Spleen (tissue), 11 donors: ENCODE results near the gene GPRIN2. TPM values are rescaled to one million over a fixed set of nuclear protein-coding genes. Genes with fewer than 3 reads are reported as not detected.
A peak's percentile ranks its signal among the peaks of the same experiment; 100 is the strongest.

Experiments used
- DNase-seq: peaks from one replicate; pipeline ENCODE4 v3.0.0-alpha.2; 2020
- H3K27ac ChIP-seq, 8 donors: fragments of 200-600 bp; sonication (generic) in 7 of 8; 1 replicate in 4 of 8; 2 replicates in 4 of 8; pipeline versions ENCODE4 v1.5.0 to v1.8.0; 2016 to 2021; ENCODE audit warnings: inconsistent platforms in 4 of 8, mild to moderate bottlenecking in 4 of 8, moderate library complexity in 1 of 8
- H3K27me3 ChIP-seq, 7 donors: fragments of 200-600 bp; sonication (generic) in 6 of 7; replicated peaks in 1 of 7; 1 replicate in 4 of 7; 2 replicates in 3 of 7; pipeline versions ENCODE4 v1.5.0 to v1.8.0; 2016 to 2021; ENCODE audit warnings: inconsistent platforms in 3 of 7, mild to moderate bottlenecking in 1 of 7
- H3K36me3 ChIP-seq, 6 donors: fragments of 200-600 bp; sonication (generic) in 5 of 6; 1 replicate in 4 of 6; 2 replicates in 2 of 6; pipeline versions ENCODE4 v1.5.0 to v1.8.0; 2016 to 2021; ENCODE audit warnings: inconsistent platforms in 2 of 6
- H3K4me1 ChIP-seq, 6 donors: fragments of 200-600 bp; sonication (generic) in 5 of 6; 1 replicate in 3 of 6; 2 replicates in 3 of 6; pipeline versions ENCODE4 v1.5.0 to v1.8.0; 2016 to 2021; ENCODE audit warnings: inconsistent platforms in 3 of 6
- H3K4me3 ChIP-seq, 8 donors: fragments of 200-600 bp; sonication (generic) in 7 of 8; 1 replicate in 4 of 8; 2 replicates in 4 of 8; pipeline versions ENCODE4 v1.5.0 to v1.8.0; 2016 to 2021; ENCODE audit warnings: inconsistent platforms in 4 of 8, mild to moderate bottlenecking in 4 of 8, moderate library complexity in 2 of 8
- H3K9me3 ChIP-seq, 8 donors: fragments of 200-600 bp; sonication (generic) in 7 of 8; 1 replicate in 4 of 8; 2 replicates in 4 of 8; pipeline versions ENCODE4 v1.5.0 to v1.8.0; 2016 to 2021; ENCODE audit warnings: inconsistent platforms in 4 of 8
- POLR2A ChIP-seq, 3 donors: fragments of 450-650 bp; IDR thresholded peaks; one replicate each; pipeline ENCODE4 v1.5.1; 2017; ENCODE audit warnings: antibody characterized with exemption in 3 of 3, mild to moderate bottlenecking in 1 of 3
- POLR2AphosphoS5 ChIP-seq, 3 donors: sonication (generic); formaldehyde crosslinking; IDR thresholded peaks; one replicate each; pipeline ENCODE4 v1.5.1; 2017; ENCODE audit warnings: antibody characterized with exemption in 3 of 3
- WGBS, 5 donors: extraction: QIAGEN DNeasy Blood & Tissue Kit in 3 of 5; methylation state at CpG; one replicate each; pipeline versions ENCODE4 v1.1.5 to v1.1.7; 2013 to 2018; 5-methylcytosine and 5-hydroxymethylcytosine counted together
- intact Hi-C: fragments of 100-400 bp; cut with DNase I; formaldehyde crosslinking; loops from one replicate; pipeline ENCODE4 v1.15.0; 2023; ENCODE audit warnings: low total_unique reads
- polyA plus RNA-seq, 3 donors: library from polyadenylated mRNA; stranded (reverse); fragments of 200-250 nt; gene quantifications; one replicate each; pipeline ENCODE4 v1.2.1, GENCODE V29; 2013
- total RNA-seq, 7 donors: library from RNA; depleted of rRNA in 3 of 7; stranded (reverse); fragments of >200 nt in 3 of 7; fragmentation: NEBNext Ultra II Directional in 4 of 7; extraction: Animal tissue kit (Norgen Biotek cat#: 25700) in 4 of 7; gene quantifications; one replicate each; pipeline versions ENCODE4 v1.1.0 to v1.2.1, GENCODE V29; 2016 to 2021
- TF ChIP-seq, protein P1 (sequence below), 11 experiments: fragments of 200-600 bp in 7 of 11; fragments of 450-650 bp in 4 of 11; sonication (generic) in 4 of 11; IDR thresholded peaks in 8 of 11; conservative IDR thresholded peaks in 3 of 11; 1 replicate in 7 of 11; 2 replicates in 4 of 11; pipeline versions ENCODE4 v1.4.0 to v1.8.0; 2016 to 2021; ENCODE audit warnings: antibody characterized with exemption in 11 of 11, inconsistent platforms in 4 of 11, mild to moderate bottlenecking in 1 of 11
- donor health status: healthy with polysubstance abuse.
- donor health status: DM: no; HTN: no; CAD: no; lungs with moderate emphysema.
- donor health status: DM: no; HTN: no; CAD: no.
- donor health status: Bipolar disorder and iron deficiency.
- donor health status: healthy.
- donor health status: DM: no; HTN: no; CAD: no.
- donor health status: DM: yes; HTN: yes; CAD: no.

Gene GPRIN2
- total and polyA plus RNA-seq, 10 donors: not detected

- H3K36me3 ChIP-seq: no peaks in the 10 kb centered on the region
- DNase-seq: peak; percentile 75
- H3K27me3 ChIP-seq: peaks cover 6 to 43% (median 18%) of the 10 kb centered on the region in 7 donors
- no peaks in the 10 kb centered on the region for H3K9me3 ChIP-seq
- no peak overlapping the region for H3K4me3 ChIP-seq
- H3K27ac ChIP-seq: no peak overlapping the region
- 64 to 77% (median 72%) methylated on average over 8 of the region's 8 CpGs for WGBS, 5 donors
- H3K4me1 ChIP-seq: peaks cover 0 to 7% (median 5%) of the 10 kb centered on the region in 6 donors
- TF ChIP-seq, protein P1, sequence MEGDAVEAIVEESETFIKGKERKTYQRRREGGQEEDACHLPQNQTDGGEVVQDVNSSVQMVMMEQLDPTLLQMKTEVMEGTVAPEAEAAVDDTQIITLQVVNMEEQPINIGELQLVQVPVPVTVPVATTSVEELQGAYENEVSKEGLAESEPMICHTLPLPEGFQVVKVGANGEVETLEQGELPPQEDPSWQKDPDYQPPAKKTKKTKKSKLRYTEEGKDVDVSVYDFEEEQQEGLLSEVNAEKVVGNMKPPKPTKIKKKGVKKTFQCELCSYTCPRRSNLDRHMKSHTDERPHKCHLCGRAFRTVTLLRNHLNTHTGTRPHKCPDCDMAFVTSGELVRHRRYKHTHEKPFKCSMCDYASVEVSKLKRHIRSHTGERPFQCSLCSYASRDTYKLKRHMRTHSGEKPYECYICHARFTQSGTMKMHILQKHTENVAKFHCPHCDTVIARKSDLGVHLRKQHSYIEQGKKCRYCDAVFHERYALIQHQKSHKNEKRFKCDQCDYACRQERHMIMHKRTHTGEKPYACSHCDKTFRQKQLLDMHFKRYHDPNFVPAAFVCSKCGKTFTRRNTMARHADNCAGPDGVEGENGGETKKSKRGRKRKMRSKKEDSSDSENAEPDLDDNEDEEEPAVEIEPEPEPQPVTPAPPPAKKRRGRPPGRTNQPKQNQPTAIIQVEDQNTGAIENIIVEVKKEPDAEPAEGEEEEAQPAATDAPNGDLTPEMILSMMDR (IDR thresholded peaks at IDR 0.05 in 8 of 11, conservative IDR thresholded peaks at IDR 0.05 in 3 of 11): no peak
- TF ChIP-seq POLR2AphosphoS5 (IDR thresholded peaks at IDR 0.05): no peak
- TF ChIP-seq POLR2A (IDR thresholded peaks at IDR 0.05): no peak
- intact Hi-C loops: no loop called here
Measured at GRCh38 chr10:46550795-46551700, 5.4 kb downstream of the GPRIN2 start.

DNA sequence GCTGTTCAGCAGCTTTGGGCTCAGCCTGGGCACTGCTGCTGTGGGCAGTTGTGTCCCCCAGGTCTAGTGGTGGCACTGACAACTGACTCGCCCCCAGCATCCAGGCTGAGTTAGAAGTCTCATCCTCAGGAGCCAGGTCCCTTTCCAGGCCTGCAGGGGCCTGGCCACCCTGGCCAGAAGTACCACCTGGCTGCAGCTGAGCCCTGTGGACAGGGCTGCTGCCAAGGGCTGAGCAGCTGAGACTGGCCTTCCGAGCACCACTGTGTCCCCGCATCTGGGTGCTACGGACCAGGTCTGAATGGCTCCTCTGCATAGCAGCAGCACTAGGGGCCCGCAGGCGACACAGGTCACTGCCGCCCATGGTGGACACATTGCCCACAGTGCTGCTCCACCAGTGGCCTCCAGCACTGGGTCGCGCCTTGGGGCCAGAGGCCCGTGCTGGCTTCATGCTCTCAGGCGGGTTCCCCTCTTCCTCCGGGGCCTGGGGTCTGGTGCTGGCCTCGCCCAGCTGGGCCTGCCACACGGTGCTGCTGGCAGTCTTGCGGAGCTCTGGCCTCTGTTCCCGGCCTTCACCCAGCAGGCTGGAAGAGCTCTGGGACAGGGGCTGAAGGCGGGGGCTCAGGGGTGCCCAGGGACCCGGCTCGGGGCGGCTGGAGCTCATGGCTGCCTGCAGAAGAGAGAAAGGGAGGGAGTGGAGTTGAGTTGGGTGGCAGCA is 6.2 kb downstream of the GPRIN2 start:
- Histone ChIP-seq H3K9me3 (no peaks in the 10 kb centered on the region), H3K36me3 (no peaks in the 10 kb centered on the region), H3K4me1 (no peaks in the 10 kb centered on the region), H3K27me3 (peaks cover under 1 to 35% (median 10%) of the 10 kb centered on the region in 7 donors), H3K27ac (no peak overlapping the region), H3K4me3 (no peak overlapping the region)
- 83 to 89% (median 84%) methylated on average over 20 of the region's 20 CpGs for WGBS, 5 donors
- intact Hi-C loops: no loop called here
- TF ChIP-seq POLR2A (IDR thresholded peaks at IDR 0.05) (no peak), POLR2AphosphoS5 (IDR thresholded peaks at IDR 0.05) (no peak)
- TF ChIP-seq, protein P1 (IDR thresholded peaks at IDR 0.05 in 8 of 11, conservative IDR thresholded peaks at IDR 0.05 in 3 of 11): no peak
- peak; percentile 81 for DNase-seq

DNA sequence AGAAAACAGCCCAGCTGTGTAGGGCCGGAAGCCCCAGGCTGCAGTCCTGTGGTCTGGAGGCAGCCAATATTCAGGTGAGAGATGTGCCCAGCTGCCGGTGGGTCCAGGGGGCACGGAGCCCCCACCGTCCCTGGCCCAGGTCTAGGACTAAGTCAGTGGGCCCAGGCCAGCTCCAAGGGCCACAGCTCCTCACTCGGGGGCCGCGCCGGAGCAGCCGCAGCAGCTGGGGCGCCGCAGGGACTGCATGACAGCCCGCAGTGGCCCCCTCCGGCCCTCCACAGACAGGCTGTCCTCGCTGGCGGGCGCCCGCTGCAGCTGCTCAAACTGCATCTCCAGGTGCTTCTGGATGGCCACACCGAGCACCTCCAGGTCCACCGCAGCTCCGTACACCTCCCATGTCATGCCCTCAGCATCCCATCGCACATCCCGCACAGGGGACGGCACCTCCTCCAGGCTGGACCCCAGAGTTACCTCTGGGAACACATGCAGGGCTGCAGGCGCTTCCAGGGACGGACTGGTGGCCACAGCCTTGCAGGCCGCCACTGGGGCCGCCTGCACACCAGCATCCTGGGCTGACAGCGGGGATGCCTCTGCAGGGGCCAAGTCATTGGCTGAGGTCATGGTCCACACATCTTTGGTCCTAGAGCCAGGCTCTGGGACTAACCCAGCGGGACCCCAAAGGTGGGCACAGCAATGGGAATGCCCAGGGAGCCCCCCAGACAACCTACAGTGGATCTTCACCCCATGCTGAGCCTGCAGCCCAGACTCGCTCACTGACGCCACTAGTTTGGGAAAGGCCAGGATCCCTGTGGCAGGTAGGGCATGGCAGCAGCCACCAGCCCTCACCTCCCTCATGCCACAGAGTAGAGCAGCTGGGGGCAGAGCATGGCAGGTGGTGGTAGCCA is 7.0 kb downstream of the GPRIN2 start:
- H3K27ac ChIP-seq: no peak overlapping the region
- no peak overlapping the region for H3K4me3 ChIP-seq
- H3K4me1 ChIP-seq: no peaks in the 10 kb centered on the region
- intact Hi-C loops: no loop called here
- H3K36me3 ChIP-seq: no peaks in the 10 kb centered on the region
- H3K9me3 ChIP-seq: no peaks in the 10 kb centered on the region
- peaks cover 0 to 27% (median 3%) of the 10 kb centered on the region in 7 donors for H3K27me3 ChIP-seq
- no peak for TF ChIP-seq POLR2AphosphoS5 (IDR thresholded peaks at IDR 0.05)
- TF ChIP-seq, protein P1 (IDR thresholded peaks at IDR 0.05 in 8 of 11, conservative IDR thresholded peaks at IDR 0.05 in 3 of 11): no peak
- no peak for TF ChIP-seq POLR2A (IDR thresholded peaks at IDR 0.05)
- peak; percentile 79 for DNase-seq
- 84 to 91% (median 88%) methylated on average over 26 to 31 of the region's 31 CpGs for WGBS, 5 donors
